Measurements from ENCODE around the gene AGO4.

DNA sequence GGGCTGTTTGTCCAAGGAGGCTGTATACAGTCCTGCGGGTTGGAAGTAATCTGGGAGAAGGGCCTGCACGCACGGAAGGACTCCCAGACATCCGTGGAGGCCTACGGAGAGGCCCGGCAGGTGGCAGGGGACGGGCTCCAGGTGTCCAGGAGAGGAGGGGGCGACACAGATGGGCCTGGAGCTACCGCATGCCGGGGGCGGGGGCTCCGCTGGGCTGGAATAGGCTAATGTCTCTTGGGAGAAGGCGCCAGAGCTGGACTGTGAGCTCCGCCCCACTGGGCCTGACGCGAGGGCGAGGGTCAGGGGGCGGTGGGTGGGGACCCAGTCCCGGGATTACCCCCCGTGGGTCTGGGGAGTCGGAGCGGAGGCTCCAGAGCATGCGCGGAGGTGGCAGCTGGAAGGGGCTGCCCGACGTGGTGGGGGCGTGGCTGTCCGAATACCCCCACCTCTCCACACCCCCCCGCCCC is 75.9 kb downstream of the AGO4 start:
- TF ChIP-seq, protein P1, sequence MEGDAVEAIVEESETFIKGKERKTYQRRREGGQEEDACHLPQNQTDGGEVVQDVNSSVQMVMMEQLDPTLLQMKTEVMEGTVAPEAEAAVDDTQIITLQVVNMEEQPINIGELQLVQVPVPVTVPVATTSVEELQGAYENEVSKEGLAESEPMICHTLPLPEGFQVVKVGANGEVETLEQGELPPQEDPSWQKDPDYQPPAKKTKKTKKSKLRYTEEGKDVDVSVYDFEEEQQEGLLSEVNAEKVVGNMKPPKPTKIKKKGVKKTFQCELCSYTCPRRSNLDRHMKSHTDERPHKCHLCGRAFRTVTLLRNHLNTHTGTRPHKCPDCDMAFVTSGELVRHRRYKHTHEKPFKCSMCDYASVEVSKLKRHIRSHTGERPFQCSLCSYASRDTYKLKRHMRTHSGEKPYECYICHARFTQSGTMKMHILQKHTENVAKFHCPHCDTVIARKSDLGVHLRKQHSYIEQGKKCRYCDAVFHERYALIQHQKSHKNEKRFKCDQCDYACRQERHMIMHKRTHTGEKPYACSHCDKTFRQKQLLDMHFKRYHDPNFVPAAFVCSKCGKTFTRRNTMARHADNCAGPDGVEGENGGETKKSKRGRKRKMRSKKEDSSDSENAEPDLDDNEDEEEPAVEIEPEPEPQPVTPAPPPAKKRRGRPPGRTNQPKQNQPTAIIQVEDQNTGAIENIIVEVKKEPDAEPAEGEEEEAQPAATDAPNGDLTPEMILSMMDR (IDR thresholded peaks at IDR 0.05; ENCODE audit: low read depth, low read length, missing input control): no peak
- no peak for TF ChIP-seq REST (IDR thresholded peaks at IDR 0.05)
